HEK293T (cell line): ENCODE measurements around the gene INPP4A.
A peak's percentile ranks its signal among the peaks of the same experiment; 100 is the strongest.
"Not testable (repeated sequence)": the region's sequence is repeated elsewhere in the genome, so short reads cannot be mapped to it uniquely, and the experiment has no call there.

Experiments
- CTCF ChIA-PET: fragments of 350-600 bp; formaldehyde crosslinking; extraction: SDS; loops from one replicate; lab custom pipeline; 2021; ENCODE audit warnings: antibody characterized with exemption, inconsistent platforms; lab: Yijun Ruan, JAX
- POLR2A ChIA-PET: fragments of 350-600 bp; formaldehyde crosslinking; extraction: SDS; loops from one replicate; lab custom pipeline; 2020; ENCODE audit warnings: antibody characterized with exemption, inconsistent platforms; lab: Yijun Ruan, JAX
- DNase-seq: peaks from one replicate; pipeline ENCODE4 v3.0.0; 2012; ENCODE audit warnings: mixed read lengths; ENCODE audit errors: extremely low spot score
- ARNT ChIP-seq: fragments of 450-650 bp; IDR thresholded peaks from 2 replicates; pipeline ENCODE4 v1.6.1; 2017; ENCODE audit warnings: mild to moderate bottlenecking
- BHLHE40 ChIP-seq: fragments of 450-650 bp; IDR thresholded peaks from 2 replicates; pipeline ENCODE4 v1.6.1; 2016; ENCODE audit warnings: mild to moderate bottlenecking, moderate library complexity, borderline replicate concordance
- CTBP1 ChIP-seq: fragments of 450-650 bp; IDR thresholded peaks from 2 replicates; pipeline ENCODE4 v1.6.1; 2016; ENCODE audit warnings: borderline replicate concordance
- ELF4 ChIP-seq: fragments of 450-650 bp; IDR thresholded peaks from 2 replicates; pipeline ENCODE4 v1.6.1; 2017; ENCODE audit warnings: antibody characterized with exemption
- FOXA1 ChIP-seq: fragments of 450-650 bp; IDR thresholded peaks from 2 replicates; pipeline ENCODE4 v1.6.1; 2016; ENCODE audit warnings: mild to moderate bottlenecking
- FOXK2 ChIP-seq: fragments of 450-650 bp; IDR thresholded peaks from 2 replicates; pipeline ENCODE4 v1.6.1; 2016; ENCODE audit warnings: mild to moderate bottlenecking
- FOXM1 ChIP-seq: fragments of 450-650 bp; IDR thresholded peaks from 2 replicates; pipeline ENCODE4 v1.6.1; 2017; ENCODE audit warnings: mild to moderate bottlenecking, borderline replicate concordance
- HDGF ChIP-seq: fragments of 450-650 bp; IDR thresholded peaks from 2 replicates; pipeline ENCODE4 v1.6.1; 2017; ENCODE audit warnings: antibody characterized with exemption, borderline replicate concordance
- L3MBTL2 ChIP-seq: fragments of 450-650 bp; conservative IDR thresholded peaks from 2 replicates; pipeline ENCODE4 v1.6.1; 2016; ENCODE audit warnings: mild to moderate bottlenecking
- LEF1 ChIP-seq: fragments of 450-650 bp; IDR thresholded peaks from 2 replicates; pipeline ENCODE4 v1.6.1; 2017; ENCODE audit warnings: mild to moderate bottlenecking, borderline replicate concordance
- NFRKB ChIP-seq: fragments of 450-650 bp; IDR thresholded peaks from 2 replicates; pipeline ENCODE4 v1.6.1; 2016; ENCODE audit warnings: mild to moderate bottlenecking, moderate library complexity
- PKNOX1 ChIP-seq: fragments of 450-650 bp; IDR thresholded peaks from 2 replicates; pipeline ENCODE4 v1.6.1; 2016
- SP1 ChIP-seq: fragments of 450-650 bp; IDR thresholded peaks from 2 replicates; pipeline ENCODE4 v1.6.1; 2017
- SUZ12 ChIP-seq: fragments of 450-650 bp; IDR thresholded peaks from 2 replicates; pipeline ENCODE4 v1.6.1; 2016; ENCODE audit warnings: mild to moderate bottlenecking
- TARDBP ChIP-seq: fragments of 450-650 bp; IDR thresholded peaks from 2 replicates; pipeline ENCODE4 v1.6.1; 2016
- ZNF384 ChIP-seq: fragments of 450-650 bp; IDR thresholded peaks from 2 replicates; pipeline ENCODE4 v1.6.1; 2016

INPP4A gene

GRCh38 chr2:98586551-98587140 is 142.0 kb downstream of the INPP4A start:
- ChIA-PET CTCF (no interaction called here), POLR2A (no interaction called here)
- no peak for DNase-seq
- TF ChIP-seq FOXA1 (no peak), BHLHE40 (no peak), HDGF (no peak), CTBP1 (no peak), FOXM1 (no peak), PKNOX1 (no peak), LEF1 (no peak), ZNF384 (no peak), ELF4 (no peak), SP1 (no peak), TARDBP (no peak), L3MBTL2 (no peak), NFRKB (no peak)

GRCh38 chr2:98588880-98589431 is 144.3 kb downstream of the INPP4A start:
- POLR2A ChIA-PET: interaction anchor here (1.7 kb wide), 1 partner anchor 20 kb away, joined by 3 read pairs; no protein-coding TSS in a partner anchor
- no peak for DNase-seq
- CTCF ChIA-PET: interaction anchor here (0.7 kb wide), 1 partner anchor 124 kb away, joined by 3 read pairs; no protein-coding TSS in a partner anchor
- TF ChIP-seq ARNT: no peak

DNA sequence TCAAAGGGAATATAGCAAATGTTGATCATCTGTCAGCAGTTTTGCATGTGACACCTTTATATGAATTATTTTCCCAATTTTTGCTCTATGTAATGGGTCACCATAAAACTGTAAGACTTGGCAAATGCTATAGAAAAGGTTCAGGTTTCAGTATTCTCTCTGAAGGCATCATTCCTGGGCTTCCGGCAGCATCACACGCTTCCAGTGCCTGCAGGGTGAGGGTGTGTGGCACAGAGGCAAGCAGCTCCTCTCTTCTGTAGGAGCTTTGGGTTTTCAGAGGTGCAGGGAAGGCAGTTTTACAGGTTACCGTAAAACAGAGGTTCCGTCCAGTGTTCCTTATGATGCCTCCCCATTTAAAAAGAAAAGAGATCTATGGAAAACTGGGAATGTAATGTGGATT is 144.8 kb downstream of the INPP4A start:
- DNase-seq: no peak
- TF ChIP-seq SP1 (no peak), SUZ12 (no peak)
- CTCF ChIA-PET: interaction anchor here (0.7 kb wide), 1 partner anchor 125 kb away, joined by 3 read pairs; no protein-coding TSS in a partner anchor
- POLR2A ChIA-PET: interaction anchor here (1.7 kb wide), 1 partner anchor 20 kb away, joined by 3 read pairs; no protein-coding TSS in a partner anchor

DNA sequence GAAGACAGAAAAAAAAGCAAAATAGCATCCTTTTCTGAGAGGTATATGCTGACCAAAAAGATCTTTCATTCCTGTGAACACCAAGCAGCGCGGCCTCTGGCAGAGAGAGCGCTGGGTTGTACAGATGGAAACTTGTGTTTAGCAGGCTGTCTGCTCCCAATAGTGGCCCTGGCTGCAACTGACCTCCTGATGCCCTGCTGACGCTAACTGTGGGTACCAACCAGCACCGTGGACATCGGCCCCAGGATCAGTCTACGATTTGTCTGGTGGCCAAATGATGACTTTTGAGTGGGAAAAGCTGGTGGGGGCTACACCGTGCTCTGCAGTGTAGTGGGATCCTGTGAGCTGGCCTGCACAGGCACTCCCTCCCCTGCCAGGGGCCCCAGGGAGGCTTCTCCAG is 147.9 kb downstream of the INPP4A start:
- ChIA-PET POLR2A (interaction anchor here (1.0 kb wide), 1 partner anchor 16 kb away, joined by 3 read pairs; no protein-coding TSS in a partner anchor), CTCF (interaction anchor here (1.0 kb wide), 1 partner anchor 21 kb away, joined by 3 read pairs; no protein-coding TSS in a partner anchor)
- no peak for DNase-seq
- TF ChIP-seq ZNF384: no peak
- no peak for TF ChIP-seq SP1

DNA sequence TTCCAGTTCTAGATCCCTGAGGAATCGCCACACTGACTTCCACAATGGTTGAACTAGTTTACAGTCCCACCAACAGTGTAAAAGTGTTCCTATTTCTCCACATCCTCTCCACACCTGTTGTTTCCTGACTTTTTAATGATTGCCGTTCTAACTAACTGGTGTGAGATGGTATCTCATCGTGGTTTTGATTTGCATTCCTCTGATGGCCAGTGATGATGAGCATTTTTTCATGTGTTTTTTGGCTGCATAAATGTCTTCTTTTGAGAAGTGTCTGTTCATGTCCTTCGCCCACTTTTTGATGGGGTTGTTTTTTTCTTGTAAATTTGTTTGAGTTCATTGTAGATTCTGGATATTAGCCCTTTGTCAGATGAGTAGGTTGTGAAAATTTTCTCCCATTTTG is 150.0 kb downstream of the INPP4A start:
- CTCF ChIA-PET, POLR2A ChIA-PET, DNase-seq: not testable (repeated sequence)

DNA sequence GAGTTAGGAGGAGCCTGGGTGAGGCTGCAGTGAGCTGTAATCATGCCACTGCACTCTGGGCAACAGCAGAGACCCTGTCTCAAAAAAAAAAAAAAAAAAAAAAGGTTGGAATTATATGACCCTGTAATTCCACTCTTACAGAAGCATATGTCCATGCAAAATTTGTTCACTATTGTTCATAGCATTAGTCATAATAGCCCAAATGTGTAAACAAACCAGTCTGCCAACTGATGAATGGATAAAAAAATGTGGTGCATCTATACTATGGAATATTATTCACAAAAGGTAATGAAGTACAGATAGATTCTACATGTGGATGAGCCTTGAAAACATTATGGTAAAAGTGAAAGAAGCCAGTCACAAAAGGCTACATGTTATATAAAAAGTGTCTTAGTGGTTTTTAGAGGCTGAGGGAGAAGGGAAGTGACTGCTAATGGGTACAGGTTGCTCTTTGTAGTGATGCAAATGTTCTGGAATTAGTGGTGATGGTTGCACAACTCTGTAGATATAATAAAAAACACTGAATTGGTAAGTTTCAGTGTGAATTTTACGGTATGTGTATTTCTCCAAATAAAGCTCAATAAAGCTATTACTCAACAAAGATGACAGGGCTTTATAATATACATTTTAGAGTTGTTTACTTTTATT is 154.2 kb downstream of the INPP4A start:
- CTCF ChIA-PET: no interaction called here
- POLR2A ChIA-PET: no interaction called here
- no peak for DNase-seq
- TF ChIP-seq ARNT: no peak
- TF ChIP-seq LEF1: no peak
- no peak for TF ChIP-seq FOXK2
- TF ChIP-seq SP1: no peak
- no peak for TF ChIP-seq PKNOX1
- TF ChIP-seq FOXA1: no peak
- TF ChIP-seq SUZ12: no peak
- no peak for TF ChIP-seq TARDBP
- TF ChIP-seq FOXM1: no peak
- no peak for TF ChIP-seq ELF4
- TF ChIP-seq HDGF: no peak

GRCh38 chr2:98601532-98602132 is 157.0 kb downstream of the INPP4A start:
- ChIA-PET CTCF (interaction anchor here (0.6 to 1.0 kb wide), 5 partner anchors 34 to 219 kb away, joined by 3 to 4 read pairs (median 3); no protein-coding TSS in a partner anchor), POLR2A (no interaction called here)
- TF ChIP-seq FOXK2 (no peak), NFRKB (no peak), ELF4 (no peak), FOXA1 (no peak), TARDBP (no peak), FOXM1 (no peak), ZNF384 (no peak), CTBP1 (no peak), L3MBTL2 (no peak)
- DNase-seq: peak; percentile 48

GRCh38 chr2:98604547-98604946 is 159.9 kb downstream of the INPP4A start:
- POLR2A ChIA-PET: no interaction called here

More at GRCh38 chr2:98604547-98604946, 159.9 kb downstream of the INPP4A start:
- no peak for DNase-seq
- CTCF ChIA-PET: interaction anchor here (0.6 kb wide), 1 partner anchor 556 kb away, joined by 3 read pairs; no protein-coding TSS in a partner anchor
- TF ChIP-seq TARDBP (no peak), HDGF (no peak), FOXK2 (no peak), NFRKB (no peak), PKNOX1 (no peak), ARNT (no peak), ELF4 (no peak), ZNF384 (no peak), SP1 (no peak), FOXA1 (no peak), CTBP1 (no peak), FOXM1 (no peak), SUZ12 (no peak), LEF1 (no peak), BHLHE40 (no peak), L3MBTL2 (no peak)
